GM23248 (cell line): Measurements from ENCODE around the gene ANKH. TPM values are rescaled to one million over a fixed set of nuclear protein-coding genes. Genes with fewer than 3 reads are reported as not detected.

Source experiments
- DNase-seq: peaks from one replicate; pipeline ENCODE4 v3.0.0-alpha.2; 2015
- H2AFZ ChIP-seq: fragments of 200-600 bp; sonication (generic); 2 replicates; pipeline ENCODE4 v1.6.1; 2016; ENCODE audit warnings: antibody characterized with exemption
- H3F3A ChIP-seq: fragments of 200-600 bp; sonication (generic); 2 replicates; pipeline ENCODE4 v1.6.1; 2016; ENCODE audit warnings: mild to moderate bottlenecking, antibody characterized with exemption, mixed run types; ENCODE audit not compliant: insufficient read depth
- H3K27ac ChIP-seq: fragments of 200-600 bp; sonication (generic); 2 replicates; pipeline ENCODE4 v1.5.1; 2016; ENCODE audit warnings: mild to moderate bottlenecking
- H3K27me3 ChIP-seq: fragments of 200-600 bp; sonication (generic); replicated peaks from 2 replicates; pipeline ENCODE4 v1.6.1; 2016; ENCODE audit warnings: mild to moderate bottlenecking; ENCODE audit not compliant: insufficient read depth
- H3K36me3 ChIP-seq: fragments of 200-600 bp; sonication (generic); 2 replicates; pipeline ENCODE4 v1.6.1; 2016; ENCODE audit warnings: low read depth, mild to moderate bottlenecking
- H3K4me1 ChIP-seq: fragments of 200-600 bp; sonication (generic); 2 replicates; pipeline ENCODE4 v1.6.1; 2016; ENCODE audit warnings: mild to moderate bottlenecking; ENCODE audit not compliant: insufficient read depth
- H3K4me2 ChIP-seq: fragments of 200-600 bp; sonication (generic); one replicate; pipeline ENCODE4 v1.6.1; 2016; ENCODE audit warnings: mild to moderate bottlenecking; ENCODE audit not compliant: unreplicated experiment
- H3K4me3 ChIP-seq: fragments of 200-600 bp; sonication (generic); 2 replicates; pipeline ENCODE4 v1.5.1; 2016; ENCODE audit warnings: mild to moderate bottlenecking
- H3K79me2 ChIP-seq: fragments of 200-600 bp; sonication (generic); 2 replicates; pipeline ENCODE4 v1.6.1; 2016; ENCODE audit warnings: mild to moderate bottlenecking; ENCODE audit not compliant: insufficient read depth
- H3K9ac ChIP-seq: fragments of 200-600 bp; sonication (generic); 2 replicates; pipeline ENCODE4 v1.6.1; 2016; ENCODE audit warnings: mild to moderate bottlenecking
- H3K9me2 ChIP-seq: fragments of 200-600 bp; sonication (generic); 2 replicates; pipeline ENCODE4 v1.6.1; 2016; ENCODE audit warnings: mixed run types, mild to moderate bottlenecking, moderate library complexity; ENCODE audit not compliant: insufficient read depth
- H3K9me3 ChIP-seq: fragments of 200-600 bp; sonication (generic); one replicate; pipeline ENCODE4 v1.6.1; 2017; ENCODE audit warnings: low read depth
- H4K20me1 ChIP-seq: fragments of 200-600 bp; sonication (generic); 2 replicates; pipeline ENCODE4 v1.6.0; 2016; ENCODE audit not compliant: insufficient read depth
- EZH2 ChIP-seq: fragments of 200-600 bp; sonication (generic); IDR thresholded peaks from 2 replicates; pipeline ENCODE4 v1.6.1; 2018; ENCODE audit warnings: antibody characterized with exemption, mild to moderate bottlenecking; ENCODE audit not compliant: insufficient read depth, poor library complexity, severe bottlenecking
- EZH2phosphoT487 ChIP-seq: fragments of 200-600 bp; sonication (generic); IDR thresholded peaks from 2 replicates; pipeline ENCODE4 v1.6.1; 2018; ENCODE audit warnings: antibody characterized with exemption, moderate library complexity, mild to moderate bottlenecking, low read depth; ENCODE audit not compliant: insufficient read depth
- WGBS, 2 experiments: methylation state at CpG; one replicate each; pipeline ENCODE4 v1.1.6; 2015 to 2017; ENCODE audit warnings: low lambda C conversion rate in 2 of 2, low coverage in 1 of 2; ENCODE audit errors: missing lambda C conversion rate in 2 of 2; 5-methylcytosine and 5-hydroxymethylcytosine counted together
- in situ Hi-C: fragments of 300-500 bp; cut with MboI; formaldehyde crosslinking; loops from 2 replicates; pipeline ENCODE4 v1.15.0; 2020
- polyA plus RNA-seq: library from polyadenylated mRNA; unstranded; fragments of >200 nt; fragmentation: Nextera tagmentation; extraction: Ambion mirVana; gene quantifications from 2 replicates; pipeline ENCODE4 v1.2.1, GENCODE V29; 2016
- total RNA-seq: library from RNA; depleted of rRNA; stranded (reverse); fragments of >200 nt; shearing (Covaris generic); gene quantifications from 2 replicates; pipeline ENCODE4 v1.2.3, GENCODE V29; 2014

The ANKH gene
- total and polyA plus RNA-seq, 2 experiments from 2014 or later: 45.9 to 47.6 TPM

- Histone ChIP-seq H3K4me2 (no peak overlapping the region), H3K9me2 (no peaks in the 10 kb centered on the region), H3K79me2 (peaks cover 5% of the 10 kb centered on the region; the same call in 1 of the 2 replicates), H3K27me3 (no peaks in the 10 kb centered on the region), H4K20me1 (no peaks in the 10 kb centered on the region), H3K9me3 (no peaks in the 10 kb centered on the region), H3K4me3 (no peak overlapping the region), H3K27ac (no peak overlapping the region), H3K9ac (no peak overlapping the region), H2AFZ (no peak overlapping the region), H3K36me3 (no peaks in the 10 kb centered on the region), H3K4me1 (peaks cover 6% of the 10 kb centered on the region; the same call in 1 of the 2 replicates), H3F3A (no peaks in the 10 kb centered on the region)
- no peak for TF ChIP-seq EZH2phosphoT487
- no peak for TF ChIP-seq EZH2
- peak; percentile 7 for DNase-seq
- WGBS, 2 experiments: 85 to 87% methylated on average over 5 of the region's 5 CpGs
- in situ Hi-C loops: no loop called here
These were observed 90.5 kb downstream of the ANKH start for GRCh38 chr5:14781106-14781505.

GRCh38 chr5:14779975-14780374 is 91.6 kb downstream of the ANKH start:
- no peaks in the 10 kb centered on the region for H3K9me3 ChIP-seq
- in situ Hi-C loops: no loop called here
- no peaks in the 10 kb centered on the region for H3K9me2 ChIP-seq

GRCh38 chr5:14778792-14779070 is 92.8 kb downstream of the ANKH start:
- Histone ChIP-seq H3K9ac (no peak overlapping the region), H3F3A (no peaks in the 10 kb centered on the region), H4K20me1 (no peaks in the 10 kb centered on the region), H3K79me2 (peaks cover 17% of the 10 kb centered on the region), H3K4me3 (no peak overlapping the region), H3K27me3 (no peaks in the 10 kb centered on the region), H2AFZ (no peak overlapping the region), H3K4me2 (no peak overlapping the region), H3K9me2 (no peaks in the 10 kb centered on the region), H3K36me3 (no peaks in the 10 kb centered on the region), H3K4me1 (peaks cover 6% of the 10 kb centered on the region; the same call in 1 of the 2 replicates), H3K9me3 (no peaks in the 10 kb centered on the region), H3K27ac (no peak overlapping the region)
- TF ChIP-seq EZH2phosphoT487 (no peak), EZH2 (no peak)
- 64 to 67% methylated on average over 4 of the region's 4 CpGs for WGBS, 2 experiments
- no peak for DNase-seq
- in situ Hi-C loops: no loop called here

More at GRCh38 chr5:14779975-14780374, 91.6 kb downstream of the ANKH start:
- Histone ChIP-seq H3K36me3 (no peaks in the 10 kb centered on the region), H3K79me2 (peaks cover 11% of the 10 kb centered on the region), H3K4me3 (no peak overlapping the region), H3K4me1 (peaks cover 6% of the 10 kb centered on the region; the same call in 1 of the 2 replicates), H3K9ac (no peak overlapping the region), H2AFZ (no peak overlapping the region), H3F3A (no peaks in the 10 kb centered on the region), H3K27me3 (no peaks in the 10 kb centered on the region), H3K4me2 (no peak overlapping the region), H3K27ac (no peak overlapping the region), H4K20me1 (no peaks in the 10 kb centered on the region)
- no peak for TF ChIP-seq EZH2phosphoT487
- no peak for TF ChIP-seq EZH2
- WGBS, 2 experiments: 81 to 86% methylated on average over 9 of the region's 9 CpGs
- no peak for DNase-seq

- 83 to 87% methylated on average over 11 of the region's 11 CpGs for WGBS, 2 experiments
- Histone ChIP-seq H3K36me3 (no peaks in the 10 kb centered on the region), H3K4me1 (peaks cover 6% of the 10 kb centered on the region; the same call in 1 of the 2 replicates), H3K9ac (no peak overlapping the region), H3K27me3 (no peaks in the 10 kb centered on the region), H4K20me1 (no peaks in the 10 kb centered on the region), H3K4me2 (no peak overlapping the region), H3K27ac (no peak overlapping the region), H3K9me3 (no peaks in the 10 kb centered on the region), H3K4me3 (no peak overlapping the region), H3F3A (no peaks in the 10 kb centered on the region), H3K79me2 (peaks cover 17% of the 10 kb centered on the region), H3K9me2 (no peaks in the 10 kb centered on the region), H2AFZ (no peak overlapping the region)
- in situ Hi-C loops: no loop called here
- DNase-seq: no peak
- no peak for TF ChIP-seq EZH2phosphoT487
These were observed 93.4 kb downstream of the ANKH start for GRCh38 chr5:14777932-14778791.
